Measurements from ENCODE around the gene COL19A1. TPM values are rescaled to one million over a fixed set of nuclear protein-coding genes. Genes with fewer than 3 reads are reported as not detected.

COL19A1 gene
- total RNA-seq, 1 experiment from 2014 or later: not detected

GRCh38 chr6:70072540-70073179 lies 206.3 kb downstream of the COL19A1 start:
- no peaks in the 10 kb centered on the region for H3K9me3 Mint-ChIP-seq (ENCODE audit: unreplicated experiment)
- H3K27me3 Mint-ChIP-seq (ENCODE audit: insufficient read depth, unreplicated experiment): peaks cover 73% of the 10 kb centered on the region
- TF ChIP-seq CTCF (IDR thresholded peaks at IDR 0.05; ENCODE audit: unreplicated experiment): no peak
- intact Hi-C loops (cut with micrococcal nuclease): no loop called here
- no peaks in the 10 kb centered on the region for H3K36me3 Mint-ChIP-seq (ENCODE audit: insufficient read depth, unreplicated experiment)
- no peak overlapping the region for H3K4me3 Mint-ChIP-seq (ENCODE audit: unreplicated experiment)
- no TSS peak for BruUV-seq (replicated peaks)
- POLR2A ChIA-PET: no interaction called here
- DNase-seq (ENCODE audit: unreplicated experiment): no peak
- H3K4me1 Mint-ChIP-seq (ENCODE audit: insufficient read depth, unreplicated experiment): no peaks in the 10 kb centered on the region
- no peak overlapping the region for H3K27ac Mint-ChIP-seq (ENCODE audit: low read depth, unreplicated experiment)
- CTCF ChIA-PET: no interaction called here

DNA sequence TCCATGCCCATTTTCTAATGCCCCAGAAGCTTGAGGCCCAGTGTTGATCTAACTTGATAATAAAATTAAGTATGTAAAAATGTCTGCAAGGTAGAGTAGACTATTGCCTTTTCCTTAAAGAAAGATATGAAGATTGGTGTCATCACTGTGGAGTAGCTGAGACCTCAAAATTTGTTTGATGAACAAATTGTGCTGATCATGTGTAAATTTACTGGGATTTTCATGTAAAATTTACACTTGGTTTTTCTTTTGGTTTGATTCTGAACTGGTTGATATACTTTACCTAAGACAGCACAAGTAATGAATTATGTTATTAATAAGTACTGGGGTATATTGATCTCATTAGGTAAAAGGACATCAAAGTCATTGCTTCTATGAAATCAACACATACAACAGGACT lies 207.3 kb downstream of the COL19A1 start:
- BruUV-seq (replicated peaks): no TSS peak
- POLR2A ChIA-PET: no interaction called here

GRCh38 chr6:70079241-70079640 lies 212.9 kb downstream of the COL19A1 start:
- Mint-ChIP-seq H3K27ac (ENCODE audit: low read depth, unreplicated experiment) (no peak overlapping the region), H3K9me3 (ENCODE audit: unreplicated experiment) (no peaks in the 10 kb centered on the region), H3K27me3 (ENCODE audit: insufficient read depth, unreplicated experiment) (peaks cover 74% of the 10 kb centered on the region), H3K4me1 (ENCODE audit: insufficient read depth, unreplicated experiment) (no peaks in the 10 kb centered on the region), H3K4me3 (ENCODE audit: unreplicated experiment) (no peak overlapping the region), H3K36me3 (ENCODE audit: insufficient read depth, unreplicated experiment) (no peaks in the 10 kb centered on the region)
- no TSS peak for BruUV-seq (replicated peaks)
- ChIA-PET CTCF (interaction anchor here (0.9 kb wide), 1 partner anchor 28 kb away, joined by 3 read pairs; no protein-coding TSS in a partner anchor), POLR2A (no interaction called here)
- no peak for DNase-seq (ENCODE audit: unreplicated experiment)
- TF ChIP-seq CTCF (IDR thresholded peaks at IDR 0.05; ENCODE audit: unreplicated experiment): no peak
- intact Hi-C loops (cut with micrococcal nuclease): no loop called here

More for the DNA sequence above, 207.3 kb downstream of the COL19A1 start:
- H3K27me3 Mint-ChIP-seq (ENCODE audit: insufficient read depth, unreplicated experiment): peaks cover 73% of the 10 kb centered on the region
- no peak for TF ChIP-seq CTCF (IDR thresholded peaks at IDR 0.05; ENCODE audit: unreplicated experiment)
- no peak for DNase-seq (ENCODE audit: unreplicated experiment)
- intact Hi-C loops (cut with micrococcal nuclease): no loop called here
- CTCF ChIA-PET: no interaction called here
- H3K36me3 Mint-ChIP-seq (ENCODE audit: insufficient read depth, unreplicated experiment): no peaks in the 10 kb centered on the region
- no peaks in the 10 kb centered on the region for H3K9me3 Mint-ChIP-seq (ENCODE audit: unreplicated experiment)
- no peak overlapping the region for H3K27ac Mint-ChIP-seq (ENCODE audit: low read depth, unreplicated experiment)
- H3K4me1 Mint-ChIP-seq (ENCODE audit: insufficient read depth, unreplicated experiment): no peaks in the 10 kb centered on the region
- H3K4me3 Mint-ChIP-seq (ENCODE audit: unreplicated experiment): no peak overlapping the region

DNA sequence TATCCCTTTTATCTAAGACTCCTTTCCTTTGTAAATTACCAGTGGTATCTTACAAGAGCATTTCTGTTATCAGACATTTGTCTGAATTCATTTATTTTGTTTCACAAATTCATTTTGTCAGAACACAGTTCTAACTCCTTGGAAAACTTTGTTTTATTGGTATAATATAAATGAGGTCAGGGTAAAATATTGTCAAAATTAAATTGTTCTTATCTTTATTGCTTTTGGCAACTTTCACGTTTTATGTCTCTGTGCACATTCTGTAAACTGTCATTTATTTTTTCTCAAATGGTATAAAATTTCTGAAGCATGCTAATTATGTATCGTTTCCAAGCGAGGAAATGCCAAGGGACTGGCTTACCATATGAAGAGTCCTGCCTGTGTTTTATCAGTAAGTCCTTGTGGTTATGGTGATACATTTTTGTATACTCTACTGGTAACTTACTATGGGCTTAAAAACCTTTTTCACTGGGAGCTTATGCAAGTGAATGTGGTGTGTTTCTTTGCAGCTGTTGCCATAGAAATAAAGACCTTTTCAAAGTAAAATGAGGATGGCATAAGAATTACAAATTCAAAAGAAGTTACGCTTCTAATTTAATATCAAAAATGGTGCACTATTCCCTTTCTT lies 214.2 kb downstream of the COL19A1 start:
- Mint-ChIP-seq H3K27ac (ENCODE audit: low read depth, unreplicated experiment) (no peak overlapping the region), H3K27me3 (ENCODE audit: insufficient read depth, unreplicated experiment) (peaks cover 75% of the 10 kb centered on the region), H3K4me3 (ENCODE audit: unreplicated experiment) (no peak overlapping the region), H3K36me3 (ENCODE audit: insufficient read depth, unreplicated experiment) (no peaks in the 10 kb centered on the region), H3K4me1 (ENCODE audit: insufficient read depth, unreplicated experiment) (no peaks in the 10 kb centered on the region), H3K9me3 (ENCODE audit: unreplicated experiment) (no peaks in the 10 kb centered on the region)
- intact Hi-C loops (cut with micrococcal nuclease): no loop called here
- ChIA-PET CTCF (no interaction called here), POLR2A (no interaction called here)
- TF ChIP-seq CTCF (IDR thresholded peaks at IDR 0.05; ENCODE audit: unreplicated experiment): no peak
- no TSS peak for BruUV-seq (replicated peaks)
- no peak for DNase-seq (ENCODE audit: unreplicated experiment)
